Dermis microvascular lymphatic vessel endothelial cell (primary cell): Measurements from ENCODE around the gene DDX39B. TPM values are rescaled to one million over a fixed set of nuclear protein-coding genes. Genes with fewer than 3 reads are reported as not detected.
"Not testable (repeated sequence)": the region's sequence is repeated elsewhere in the genome, so short reads cannot be mapped to it uniquely, and the experiment has no call there.

Source experiments
- DNase-seq, 2 donors: peaks; one replicate each; pipeline versions ENCODE4 v3.0.0 to v3.0.0-alpha.2; 2010; ENCODE audit warnings: low read depth in 2 of 2
- total RNA-seq: library from RNA; depleted of rRNA; stranded (reverse); fragments of >200 nt; gene quantifications from 2 replicates; pipeline ENCODE4 v1.2.1, GENCODE V29; 2014

The DDX39B gene
- total RNA-seq, 1 donor from 2014 or later: 410 TPM

DNA sequence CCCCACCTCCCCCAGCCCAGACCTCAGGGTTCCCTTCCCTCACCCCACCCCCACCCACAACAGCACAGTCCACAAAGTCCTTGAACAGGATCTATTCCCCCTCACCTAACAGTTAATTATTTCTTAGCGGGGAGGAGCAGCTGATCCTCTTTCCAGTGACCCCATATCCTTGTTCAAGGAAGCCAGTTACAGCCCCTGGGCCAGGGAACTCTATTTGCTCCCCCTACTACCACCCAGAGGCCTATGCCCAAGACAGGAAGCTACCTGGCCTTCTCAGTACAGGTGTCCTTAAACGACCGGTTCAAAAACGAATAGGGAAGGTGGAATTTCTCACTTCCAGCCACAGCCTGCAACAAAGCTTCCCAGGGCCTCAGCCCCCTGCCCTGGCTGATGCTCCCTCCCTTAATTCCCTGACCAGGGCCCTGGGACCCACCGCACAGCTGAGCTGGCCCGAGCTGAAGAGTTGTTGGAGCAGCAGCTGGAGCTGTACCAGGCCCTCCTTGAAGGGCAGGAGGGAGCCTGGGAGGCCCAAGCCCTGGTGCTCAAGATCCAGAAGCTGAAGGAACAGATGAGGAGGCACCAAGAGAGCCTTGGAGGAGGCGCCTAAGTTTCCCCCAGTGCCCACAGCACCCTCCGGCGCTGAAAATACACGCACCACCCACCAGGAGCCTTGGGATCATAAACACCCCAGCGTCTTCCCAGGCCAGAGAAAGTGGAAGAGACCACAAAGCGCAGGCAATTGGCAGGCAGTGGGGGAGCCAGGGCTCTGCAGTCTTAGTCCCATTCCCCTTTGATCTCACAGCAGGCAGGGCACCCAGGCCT, 12.3 kb downstream of the DDX39B start:
- no peak for DNase-seq

DNA sequence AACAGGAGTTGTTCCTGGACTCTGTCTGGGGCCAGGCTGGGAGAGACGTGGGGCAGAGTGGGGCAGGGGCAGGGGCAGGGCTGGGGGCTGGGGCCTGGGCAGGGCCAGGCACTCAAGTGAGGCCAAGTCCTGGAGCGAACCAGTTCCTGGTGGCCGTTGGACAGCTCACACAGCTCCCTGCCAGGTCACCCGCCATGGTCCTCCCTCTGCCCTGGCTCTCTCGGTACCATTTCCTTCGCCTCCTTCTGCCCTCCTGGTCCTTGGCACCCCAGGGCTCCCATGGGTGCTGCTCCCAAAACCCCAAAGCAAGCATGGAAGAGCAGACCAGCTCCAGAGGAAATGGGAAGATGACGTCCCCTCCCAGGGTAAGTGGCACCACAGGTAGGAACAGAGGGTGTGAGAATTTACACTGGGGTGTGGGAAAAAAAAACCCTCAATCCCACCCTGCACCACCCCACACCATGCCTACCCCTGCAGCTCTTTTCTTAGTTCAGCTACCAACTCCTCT, 12.9 kb downstream of the DDX39B start, which contains the start of gene MCCD1:
Gene MCCD1, plus strand, starts transcription at position 142 of the 508 bp plus-strand sequence. Its CDS starts 53 bp downstream, at position 195.
- no peak for DNase-seq

DNA sequence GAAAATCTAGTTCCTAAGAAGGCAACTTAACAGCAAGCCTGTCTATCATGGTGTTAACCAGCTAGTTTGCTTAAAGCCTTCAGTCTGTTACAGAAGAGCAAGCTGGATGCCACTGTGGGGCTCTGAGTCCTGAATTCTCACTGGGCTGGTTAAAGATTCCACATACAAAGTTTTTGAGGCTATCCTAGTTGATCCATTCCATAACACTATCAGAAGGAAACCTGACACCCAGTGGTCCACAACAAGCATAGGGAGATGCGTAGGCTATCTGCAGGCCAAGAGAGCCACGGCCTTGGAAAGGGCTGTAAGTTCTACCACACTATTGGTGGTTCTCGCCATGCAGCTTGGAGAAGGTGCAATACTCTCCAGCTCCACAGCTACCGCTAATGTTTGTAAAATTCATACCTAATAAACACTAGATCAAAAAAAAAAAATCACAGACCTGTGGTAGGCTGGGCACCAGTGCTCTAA, 13.5 kb downstream of the DDX39B start:
- DNase-seq: no peak

DNA sequence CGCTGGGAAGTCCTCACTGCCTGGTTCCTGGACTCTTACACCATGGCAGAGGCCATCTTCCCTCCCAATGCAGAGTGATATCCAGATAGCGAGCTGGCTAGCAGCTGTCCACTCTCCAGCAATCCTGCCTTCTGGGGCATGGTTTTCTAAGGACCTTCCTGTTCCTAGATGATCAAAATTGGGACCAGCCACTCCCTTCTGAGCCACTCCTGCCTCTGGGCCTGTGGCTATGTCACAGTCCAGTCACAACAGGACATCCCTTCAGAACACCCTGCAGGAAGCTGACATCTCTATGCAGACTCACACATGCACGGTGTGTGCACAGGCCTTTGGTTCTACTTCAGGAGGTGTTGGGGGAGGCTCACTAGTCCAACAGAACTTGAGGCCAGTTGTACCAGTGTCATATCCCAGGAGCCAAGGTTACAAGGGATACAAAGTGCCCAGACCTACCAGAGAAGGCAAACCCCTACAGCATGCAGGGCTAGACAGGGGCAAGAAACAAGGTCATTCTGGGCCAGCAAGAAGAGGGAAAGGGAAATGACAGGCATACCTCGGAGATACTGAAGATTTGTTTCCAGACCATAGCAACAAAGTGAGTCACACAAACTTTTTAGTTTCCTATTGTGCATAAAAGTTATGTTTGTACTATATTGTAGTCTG, 15.7 kb downstream of the DDX39B start:
- peak in 1 of 2 donors; percentile 81 for DNase-seq

DNA sequence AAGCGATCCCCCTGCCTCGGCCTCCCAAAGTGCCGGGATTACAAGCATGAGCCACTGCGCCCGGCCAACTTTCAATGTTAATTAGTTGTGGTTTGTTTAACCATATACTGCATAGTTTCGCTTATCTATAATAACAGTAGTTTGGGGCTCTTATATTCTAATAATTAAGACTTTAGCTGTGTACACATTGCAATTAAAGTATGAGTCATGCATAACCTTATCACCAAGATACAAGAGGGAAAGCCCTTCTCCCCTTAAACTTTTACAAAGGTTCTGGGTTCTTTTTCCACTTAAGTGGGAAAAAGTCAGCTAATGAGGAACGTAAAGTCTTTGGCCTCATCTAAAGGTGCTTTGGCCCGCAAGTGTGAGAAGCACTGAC, 16.3 kb downstream of the DDX39B start:
- no peak for DNase-seq

- DNase-seq: no peak
These were observed 20.0 kb downstream of the DDX39B start for GRCh38 chr6:31521835-31522234.

- DNase-seq: no peak
These were observed 28.2 kb downstream of the DDX39B start for GRCh38 chr6:31513456-31514165.

- no peak for DNase-seq
These were observed 31.8 kb downstream of the DDX39B start for GRCh38 chr6:31510007-31510406.

- DNase-seq: not testable (repeated sequence)
These were observed 32.8 kb downstream of the DDX39B start for GRCh38 chr6:31509036-31509435.

DNA sequence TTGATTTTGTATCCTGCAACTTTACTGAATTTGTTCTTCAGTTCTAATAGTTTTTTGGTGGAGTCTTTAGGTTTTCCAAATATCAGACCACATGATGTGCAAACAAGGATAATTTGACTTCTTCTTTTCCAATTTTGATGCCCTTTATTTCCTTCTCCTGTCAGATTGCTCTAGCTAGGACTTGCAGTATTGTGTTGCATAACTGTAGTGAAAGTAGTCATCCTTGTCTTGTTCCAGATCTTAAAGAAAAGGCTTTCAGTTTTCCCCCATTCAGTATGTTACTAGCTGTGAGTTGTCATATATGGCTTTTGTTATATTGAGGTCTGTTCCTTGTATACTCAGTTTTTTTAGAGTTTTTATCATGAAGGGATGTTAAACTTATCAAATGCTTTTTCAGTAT, 39.2 kb downstream of the DDX39B start:
- no peak for DNase-seq

- DNase-seq: not testable (repeated sequence)
These were observed 42.2 kb downstream of the DDX39B start for GRCh38 chr6:31499648-31500047.

- DNase-seq: peak in 1 of 2 donors; percentile 24
These were observed 43.1 kb downstream of the DDX39B start for GRCh38 chr6:31498748-31499147.

- DNase-seq: peak; percentile 54 to 90
These were observed 44.0 kb downstream of the DDX39B start, which contains the start of gene MICB for GRCh38 chr6:31497531-31498476. Gene MICB (plus strand): TSS chr6:31498145. CDS start chr6:31498194, 49 bp downstream.

DNA sequence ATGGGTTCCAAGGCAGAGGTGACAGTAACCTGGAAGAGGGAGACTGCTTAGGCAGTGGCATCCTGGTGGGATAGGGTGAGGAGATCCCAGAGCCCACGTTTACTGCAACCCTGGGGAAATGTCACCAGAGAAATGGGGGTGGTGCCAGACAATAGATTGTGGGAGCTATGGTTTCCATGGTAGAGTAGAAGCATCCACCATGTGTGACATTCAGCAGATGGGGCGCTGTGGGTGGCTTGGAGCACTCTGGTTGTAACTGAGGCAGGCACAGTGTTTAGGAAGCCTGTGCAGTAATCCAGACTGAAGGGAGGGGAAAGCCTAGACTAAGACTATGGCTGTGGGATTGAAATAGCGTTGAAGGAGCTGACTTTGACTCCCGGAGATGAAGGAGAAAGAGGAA, 45.0 kb downstream of the DDX39B start:
- DNase-seq: not testable (repeated sequence)

DNA sequence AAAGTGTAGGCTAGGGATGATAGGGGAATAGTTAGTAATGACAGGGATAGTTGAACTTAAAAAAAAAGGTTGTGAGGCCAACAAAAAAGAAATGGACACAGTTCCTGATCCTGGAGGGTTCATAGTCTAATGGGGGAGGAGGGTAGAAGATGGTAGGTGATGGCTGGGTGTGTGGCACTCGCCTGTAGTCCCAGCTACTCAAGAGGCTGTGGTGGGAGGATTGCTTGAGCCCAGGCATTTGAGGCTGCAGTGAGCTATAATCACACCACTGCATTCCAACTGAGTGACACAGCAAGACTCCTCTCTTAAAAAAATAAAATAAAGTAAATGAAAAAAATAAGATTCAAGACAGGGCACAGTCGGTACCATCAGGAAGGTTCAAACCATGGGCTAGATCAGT, 46.2 kb downstream of the DDX39B start:
- peak in 1 of 2 donors; percentile 19 for DNase-seq

- DNase-seq: peak; percentile 46 to 79
These were observed 47.7 kb downstream of the DDX39B start for GRCh38 chr6:31493875-31494694.

GRCh38 chr6:31493550-31493874, 48.3 kb downstream of the DDX39B start:
- DNase-seq: not testable (repeated sequence)

GRCh38 chr6:31490115-31490873, 51.5 kb downstream of the DDX39B start:
- no peak for DNase-seq

GRCh38 chr6:31489086-31489485, 52.7 kb downstream of the DDX39B start:
- DNase-seq: no peak
